HG03378 (cell line): ENCODE data around the gene SLCO3A1.
"Not testable (repeated sequence)": the region's sequence is repeated elsewhere in the genome, so short reads cannot be mapped to it uniquely, and the experiment has no call there.

Experiments
- ATAC-seq: cut with Tn5 transposase; IDR thresholded peaks from one replicate; pipeline ENCODE4 v1.9.1; 2021; ENCODE audit warnings: mild to moderate bottlenecking, moderate library complexity; ENCODE audit not compliant: unreplicated experiment

The SLCO3A1 gene

DNA sequence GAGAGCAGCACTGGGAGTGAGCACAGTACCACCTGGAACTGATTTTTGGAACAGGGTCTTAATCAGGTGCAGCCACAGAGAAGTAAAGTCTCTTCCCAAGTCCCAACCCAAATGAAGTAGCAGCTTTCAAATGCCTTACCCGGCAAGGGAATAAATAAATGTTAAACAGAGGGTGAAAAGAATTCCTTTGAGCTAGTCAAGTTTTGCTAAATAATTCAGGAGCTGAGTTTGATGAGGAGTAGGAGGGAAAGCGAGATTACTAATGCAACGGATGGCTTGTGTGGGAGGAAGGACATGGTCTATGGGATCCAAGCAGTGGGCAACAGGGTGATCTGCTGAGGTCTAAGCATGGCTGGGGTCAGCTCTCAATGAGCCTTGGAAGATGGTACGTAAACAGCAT lies 335.7 kb downstream of the SLCO3A1 start:
- ATAC-seq = no peak

- no peak for ATAC-seq
Measured at GRCh38 chr15:92195241-92195640, 341.7 kb downstream of the SLCO3A1 start.

GRCh38 chr15:92196342-92196741 lies 342.8 kb downstream of the SLCO3A1 start:
- ATAC-seq = no peak

GRCh38 chr15:92197746-92198145 lies 344.2 kb downstream of the SLCO3A1 start:
- ATAC-seq = no peak

DNA sequence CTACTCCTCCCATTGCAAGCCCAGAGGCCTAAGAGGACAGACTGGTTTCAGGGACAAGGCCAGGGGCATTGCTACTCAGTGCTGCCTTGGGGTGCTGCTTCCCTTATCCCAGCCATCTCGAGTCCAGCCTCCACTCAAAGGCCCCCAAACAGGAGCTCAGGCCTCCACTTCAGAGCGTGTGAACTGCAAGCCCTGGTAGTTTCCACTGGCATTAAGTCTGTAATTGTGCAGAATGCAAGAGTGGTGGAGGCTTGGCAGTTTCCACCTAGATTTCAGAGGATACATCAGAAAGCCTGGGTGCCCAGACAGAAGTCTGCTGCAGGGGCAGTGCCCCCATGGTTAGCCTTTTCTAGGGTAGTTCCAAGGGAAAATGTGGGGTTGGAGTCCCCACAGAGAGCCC lies 347.4 kb downstream of the SLCO3A1 start:
- ATAC-seq = no peak

DNA sequence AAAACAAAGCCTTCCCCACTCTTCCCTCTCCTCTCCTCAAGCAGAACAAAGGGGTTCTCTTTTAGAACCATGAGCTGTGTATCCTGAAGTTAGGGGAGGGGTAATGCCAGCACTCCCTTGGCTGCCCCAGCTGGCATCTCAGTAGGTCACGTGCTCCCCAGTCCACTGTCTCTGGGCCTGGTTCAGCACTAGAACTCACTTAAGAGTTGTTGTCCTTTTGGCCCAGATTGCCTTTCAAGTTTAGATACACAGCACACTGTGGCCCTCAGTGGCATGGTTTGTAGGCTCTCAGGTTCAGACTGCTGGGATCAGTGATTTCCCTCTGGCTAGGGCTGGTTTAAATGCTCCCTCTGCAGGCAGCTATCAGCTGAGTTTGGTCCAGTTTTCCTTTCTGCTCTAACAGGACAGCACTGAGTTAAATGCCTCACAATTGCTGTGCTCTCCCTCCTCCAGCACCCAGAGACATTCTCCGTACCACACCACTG lies 351.8 kb downstream of the SLCO3A1 start:
- ATAC-seq = no peak

GRCh38 chr15:92207601-92208000 lies 354.1 kb downstream of the SLCO3A1 start:
- not testable (repeated sequence) for ATAC-seq
